OCI-LY3 (cell line): ENCODE results near the gene TANGO2.

ENCODE experiments used
- CTCF ChIP-seq: fragments of 200-600, 300-600 bp; sonication (generic); IDR thresholded peaks from 2 replicates; pipeline ENCODE4 v1.5.1; 2014; ENCODE audit warnings: antibody characterized with exemption, low read length, low read depth
- EZH2phosphoT487 ChIP-seq: fragments of 200-600 bp; shearing (Covaris generic); IDR thresholded peaks from 2 replicates; pipeline ENCODE4 v1.6.1; 2018; ENCODE audit warnings: antibody characterized with exemption, mixed run types, low read depth

- TF ChIP-seq CTCF (no peak), EZH2phosphoT487 (no peak)
These were observed 32.5 kb upstream of the TANGO2 start for GRCh38 chr22:19988331-19988808.
